ENCODE data around the gene CEP85L.

DNA sequence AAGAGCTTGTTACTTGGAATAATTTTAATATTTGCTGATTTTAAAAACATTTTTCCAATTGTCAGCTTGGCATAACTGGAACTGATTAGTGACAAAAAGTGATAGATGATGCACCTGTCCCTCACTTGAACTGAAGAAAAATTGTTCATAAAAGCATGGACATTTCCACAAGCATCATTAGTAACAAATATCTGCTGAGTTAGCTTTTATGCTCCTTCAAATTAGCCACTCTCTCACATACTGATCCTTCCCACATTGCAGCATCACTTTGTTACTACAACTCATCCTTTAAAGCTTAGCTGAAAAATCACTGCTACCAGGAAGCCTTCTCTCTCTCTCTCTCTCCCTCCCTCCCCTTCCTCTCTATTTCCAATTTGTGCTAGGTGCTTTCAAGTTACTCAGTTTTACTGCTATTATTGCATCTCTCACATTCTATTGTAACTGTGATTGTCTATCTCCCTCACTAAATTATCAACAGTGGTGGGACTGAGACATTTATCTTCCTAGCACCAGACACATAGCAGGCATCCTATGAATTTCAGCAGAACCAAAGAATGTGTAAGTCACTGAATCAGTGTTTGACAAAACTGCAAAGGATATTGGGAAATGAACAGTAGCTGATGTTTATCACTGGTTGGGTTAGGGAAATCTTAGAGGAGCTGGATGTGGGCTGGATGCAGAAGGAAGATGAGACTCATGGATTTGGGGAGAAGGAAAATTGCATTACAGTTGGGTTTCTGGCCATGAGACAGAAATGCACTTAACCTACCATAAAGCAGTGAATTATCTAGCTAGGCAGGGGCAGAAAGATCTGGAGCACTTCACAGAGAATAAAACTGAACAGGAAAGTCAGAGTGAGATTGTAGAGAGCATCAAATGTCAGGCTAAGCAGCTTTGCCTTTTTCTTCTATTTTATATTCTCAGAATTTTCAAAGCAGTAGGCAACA, 231.7 kb downstream of the CEP85L start:
- TF ChIP-seq POLR2A (IDR thresholded peaks at IDR 0.05), result no peak
- TF ChIP-seq EP300 (IDR thresholded peaks at IDR 0.05; ENCODE audit: low read depth), result no peak

All from transverse colon (tissue), 1 donor.